ENCODE measurements around the gene FAF2.
"Not testable (repeated sequence)": the region's sequence is repeated elsewhere in the genome, so short reads cannot be mapped to it uniquely, and the experiment has no call there.

FAF2 gene

GRCh38 chr5:176418251-176418650 is 29.9 kb upstream of the FAF2 start:
- DNase-seq (ENCODE audit: low spot score) = peak; percentile 63

- no peak for DNase-seq (ENCODE audit: low spot score)
Measured at GRCh38 chr5:176420086-176420485, 28.1 kb upstream of the FAF2 start.

- no peak for DNase-seq (ENCODE audit: low spot score)
Measured at GRCh38 chr5:176420972-176421544, 27.1 kb upstream of the FAF2 start.

- no peak for DNase-seq (ENCODE audit: low spot score)
Measured at GRCh38 chr5:176424181-176424580, 24.0 kb upstream of the FAF2 start.

GRCh38 chr5:176425138-176425537 is 23.0 kb upstream of the FAF2 start:
- peak; percentile 51 for DNase-seq (ENCODE audit: low spot score)

GRCh38 chr5:176425791-176426190 is 22.4 kb upstream of the FAF2 start:
- no peak for DNase-seq (ENCODE audit: low spot score)

- DNase-seq (ENCODE audit: low spot score) = no peak
Measured at GRCh38 chr5:176426876-176427275, 21.3 kb upstream of the FAF2 start.

GRCh38 chr5:176427971-176428370 is 20.2 kb upstream of the FAF2 start:
- peak; percentile 53 for DNase-seq (ENCODE audit: low spot score)

- no peak for DNase-seq (ENCODE audit: low spot score)
Measured at GRCh38 chr5:176429972-176430371, 18.2 kb upstream of the FAF2 start.

GRCh38 chr5:176432707-176433106 is 15.5 kb upstream of the FAF2 start:
- DNase-seq (ENCODE audit: low spot score) = no peak

- DNase-seq (ENCODE audit: low spot score) = no peak
Measured at GRCh38 chr5:176436656-176437055, 11.5 kb upstream of the FAF2 start.

- DNase-seq (ENCODE audit: low spot score) = peak; percentile 50
Measured at GRCh38 chr5:176438959-176439757, 9.0 kb upstream of the FAF2 start.

- no peak for DNase-seq (ENCODE audit: low spot score)
Measured at GRCh38 chr5:176440927-176441706, 7.1 kb upstream of the FAF2 start.

GRCh38 chr5:176441921-176442323 is 6.3 kb upstream of the FAF2 start:
- DNase-seq (ENCODE audit: low spot score) = no peak

- DNase-seq (ENCODE audit: low spot score) = not testable (repeated sequence)
Measured at GRCh38 chr5:176442911-176443310, 5.3 kb upstream of the FAF2 start.

- DNase-seq (ENCODE audit: low spot score) = no peak
Measured at GRCh38 chr5:176444742-176445141, 3.4 kb upstream of the FAF2 start.

- DNase-seq (ENCODE audit: low spot score) = no peak
Measured at GRCh38 chr5:176446028-176446665, 2.0 kb upstream of the FAF2 start.

GRCh38 chr5:176446884-176447590 is 1.1 kb upstream of the FAF2 start:
- no peak for DNase-seq (ENCODE audit: low spot score)

GRCh38 chr5:176447591-176447977 is 601 bp upstream of the FAF2 start:
- DNase-seq (ENCODE audit: low spot score) = no peak

- DNase-seq (ENCODE audit: low spot score) = no peak
Measured at GRCh38 chr5:176450077-176450476, 1.9 kb downstream of the FAF2 start.

- no peak for DNase-seq (ENCODE audit: low spot score)
Measured at GRCh38 chr5:176454724-176455394, 6.7 kb downstream of the FAF2 start.

All from LoVo (cell line).